Measurements from ENCODE around the gene MTPN. TPM values are rescaled to one million over a fixed set of nuclear protein-coding genes. Genes with fewer than 3 reads are reported as not detected.

The MTPN gene
- total RNA-seq, 4 donors from 2014 or later, result 70.8 to 160 (median 110) TPM

- no peak for TF ChIP-seq CTCF (IDR thresholded peaks at IDR 0.05; ENCODE audit: low read depth)
These were observed 20.8 kb downstream of the MTPN start for GRCh38 chr7:135956393-135956792.

- no peak for TF ChIP-seq CTCF (IDR thresholded peaks at IDR 0.05; ENCODE audit: low read depth)
These were observed 26.2 kb downstream of the MTPN start for GRCh38 chr7:135950972-135951371.

GRCh38 chr7:135950429-135950828 is 26.7 kb downstream of the MTPN start:
- no peak for TF ChIP-seq CTCF (IDR thresholded peaks at IDR 0.05; ENCODE audit: low read depth)

- no peak for TF ChIP-seq CTCF (IDR thresholded peaks at IDR 0.05; ENCODE audit: low read depth)
These were observed 30.7 kb downstream of the MTPN start for GRCh38 chr7:135946289-135947055.

- no peak for TF ChIP-seq CTCF (IDR thresholded peaks at IDR 0.05; ENCODE audit: low read depth)
These were observed 32.4 kb downstream of the MTPN start for GRCh38 chr7:135944753-135945152.

- TF ChIP-seq CTCF (IDR thresholded peaks at IDR 0.05; ENCODE audit: low read depth), result no peak
These were observed 33.9 kb downstream of the MTPN start for GRCh38 chr7:135943134-135943879.

GRCh38 chr7:135942614-135943013 is 34.5 kb downstream of the MTPN start:
- no peak for TF ChIP-seq CTCF (IDR thresholded peaks at IDR 0.05; ENCODE audit: low read depth)
